ENCODE measurements around the gene RGS8.

RGS8 gene, protein sequence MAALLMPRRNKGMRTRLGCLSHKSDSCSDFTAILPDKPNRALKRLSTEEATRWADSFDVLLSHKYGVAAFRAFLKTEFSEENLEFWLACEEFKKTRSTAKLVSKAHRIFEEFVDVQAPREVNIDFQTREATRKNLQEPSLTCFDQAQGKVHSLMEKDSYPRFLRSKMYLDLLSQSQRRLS

DNA sequence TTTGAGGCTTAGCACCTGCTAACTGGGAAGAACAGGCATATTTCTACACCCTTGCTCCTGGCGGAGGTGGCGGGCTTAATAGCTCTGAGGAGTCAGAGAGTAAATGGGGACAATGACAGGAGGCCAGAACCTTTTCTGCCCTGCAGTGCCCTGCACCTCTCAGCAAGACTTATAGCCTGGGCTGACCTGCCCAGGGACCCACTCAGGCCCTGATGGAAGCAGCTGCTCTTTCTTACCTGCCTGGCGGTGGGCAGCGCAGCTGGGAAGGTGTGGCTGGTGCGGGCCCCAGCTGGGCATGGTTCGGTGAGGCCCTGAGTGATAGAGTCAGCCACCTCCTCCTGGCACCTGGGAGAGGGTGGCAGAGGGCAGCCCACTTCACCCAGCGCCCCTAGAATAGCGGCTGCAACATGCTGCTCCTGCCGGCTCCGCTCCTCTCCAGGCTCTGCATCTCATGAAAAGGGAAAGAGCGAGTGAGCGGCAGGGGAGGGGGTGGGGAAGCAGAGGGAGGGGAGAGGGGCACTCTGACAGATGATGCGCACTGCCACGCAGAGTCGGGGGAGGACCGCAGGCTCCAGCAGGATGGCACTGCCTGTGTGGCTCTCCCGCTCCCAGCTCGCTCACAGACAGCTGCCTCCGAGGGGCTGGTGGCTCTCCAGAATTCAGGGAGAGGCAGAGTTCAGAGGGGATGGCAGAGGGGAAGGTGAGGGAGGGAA lies at the start of gene RGS8:
Gene RGS8, minus strand, starts transcription at position 472 of the 713 bp plus-strand sequence. CDS start 14,938 bp downstream, outside the sequence.
- H3K4me3 ChIP-seq (ENCODE audit: low read depth, low read length): no peak within 1 kb of the TSS

DNA sequence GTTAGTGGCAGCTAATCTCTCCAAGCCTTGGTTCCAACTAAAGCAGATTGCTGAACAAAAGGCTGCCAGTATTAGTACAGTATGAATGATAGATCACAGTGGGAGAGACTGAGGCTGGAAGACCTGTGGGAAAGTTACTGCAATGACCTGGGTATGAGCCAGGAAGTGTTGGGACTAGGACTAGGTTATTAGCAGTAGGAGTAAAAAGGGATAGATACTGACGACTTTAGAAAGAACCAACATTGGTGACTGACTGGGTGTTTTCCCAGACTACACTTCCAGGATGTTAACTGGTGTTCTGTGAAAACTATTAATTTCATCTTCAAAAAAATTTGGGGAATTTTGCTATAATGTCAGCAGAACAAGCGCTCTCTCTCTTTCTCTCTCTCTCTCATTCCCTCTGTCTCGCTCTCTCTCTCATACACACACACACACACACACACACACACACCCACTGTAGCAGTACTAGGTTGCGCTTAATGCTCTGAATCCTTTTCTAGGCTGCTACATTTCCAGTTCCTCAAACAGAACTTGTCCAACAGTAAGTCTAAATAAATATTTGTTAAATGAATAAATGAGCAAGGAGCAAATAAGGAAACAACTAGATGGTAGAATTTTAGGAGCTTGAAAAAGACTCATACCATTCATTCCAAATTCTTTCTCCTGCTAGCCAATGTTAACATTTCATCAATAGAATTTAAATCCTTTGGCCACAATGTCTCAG lies 47.6 kb upstream of the RGS8 start:
- H3K4me3 ChIP-seq (ENCODE audit: low read depth, low read length): no peak overlapping the region

DNA sequence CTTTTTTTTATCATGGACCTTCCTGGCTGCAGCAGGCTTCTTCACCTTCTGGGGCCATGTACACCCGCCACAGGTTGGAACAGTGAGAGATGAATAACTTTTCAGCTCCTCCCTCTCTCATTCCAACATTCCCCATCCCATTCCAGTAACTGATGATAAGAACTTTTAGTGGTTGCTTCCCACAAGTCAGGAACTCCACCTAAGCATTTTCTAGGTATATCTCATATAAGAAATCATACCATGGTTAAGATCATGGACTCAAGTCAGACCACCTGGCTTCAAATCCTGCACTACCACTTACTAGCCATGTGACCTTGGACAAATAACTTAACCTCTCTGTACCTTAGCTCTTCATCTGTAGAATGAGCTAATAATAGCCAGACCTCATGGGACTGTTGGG lies 42.5 kb upstream of the RGS8 start:
- H3K4me3 ChIP-seq (ENCODE audit: low read depth, low read length): no peak overlapping the region

DNA sequence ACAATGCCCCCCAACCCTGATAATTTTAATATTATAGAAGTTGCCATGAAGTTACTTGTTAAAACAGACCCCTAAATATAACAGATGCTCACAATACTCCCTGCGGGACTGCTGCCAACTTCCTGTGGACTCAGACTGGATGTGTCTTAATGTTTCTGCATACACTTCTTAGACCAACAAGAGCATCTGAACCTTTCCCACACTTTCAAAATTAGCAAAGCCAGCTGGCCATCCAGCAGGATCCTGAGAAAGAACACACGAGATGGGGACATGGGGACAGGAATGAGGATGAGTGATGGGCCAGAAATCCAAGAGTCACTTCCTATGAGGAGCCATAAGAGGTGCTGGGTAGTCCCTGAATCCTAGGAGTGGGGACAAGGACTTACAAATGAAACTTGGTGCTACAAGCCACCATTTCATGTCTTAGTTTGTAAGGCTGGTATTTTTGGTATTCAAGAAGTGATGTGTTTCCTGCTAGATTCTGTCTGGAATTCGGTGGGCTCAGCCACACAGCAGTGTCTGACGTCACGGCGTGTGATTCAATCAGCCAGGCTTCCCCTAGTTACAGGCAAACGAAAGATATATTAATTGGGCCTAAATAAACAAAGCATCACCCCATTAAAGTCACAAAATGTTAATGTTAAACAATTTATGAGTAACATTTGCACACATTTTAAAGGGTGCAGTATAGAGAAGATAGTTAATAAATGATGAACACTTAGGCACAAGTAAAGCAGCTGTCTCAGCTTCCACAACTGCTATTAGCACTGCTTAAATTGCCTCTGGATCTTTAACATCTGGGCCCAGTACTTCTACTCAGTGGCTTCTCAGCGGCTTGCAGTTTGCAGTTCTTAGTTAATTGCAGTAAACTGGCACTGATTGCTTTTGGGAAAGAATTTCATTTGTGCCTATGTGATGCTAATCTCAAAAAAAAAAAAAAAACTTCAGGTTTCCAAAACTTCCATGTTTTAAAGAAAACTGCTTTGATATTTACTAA lies 41.2 kb upstream of the RGS8 start:
- no peak overlapping the region for H3K4me3 ChIP-seq (ENCODE audit: low read depth, low read length)

DNA sequence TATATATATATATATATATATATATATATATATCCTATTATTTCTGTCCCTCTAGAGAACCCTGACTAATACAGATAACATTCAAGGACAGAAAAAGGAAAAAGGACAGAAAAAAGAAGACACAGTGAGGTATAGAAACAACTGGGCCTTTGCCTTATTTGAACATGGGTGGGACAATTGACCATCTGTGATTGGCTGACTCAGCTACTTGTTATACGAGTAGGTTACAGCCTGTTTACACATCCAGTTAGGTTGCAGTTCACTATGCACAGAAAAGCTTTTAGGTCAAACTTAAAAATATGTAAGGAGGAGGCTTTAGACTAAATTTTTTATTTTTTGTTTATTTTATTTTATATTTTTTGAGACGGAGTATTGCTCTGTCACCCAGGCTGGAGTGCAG lies 39.8 kb upstream of the RGS8 start:
- no peak overlapping the region for H3K4me3 ChIP-seq (ENCODE audit: low read depth, low read length)

DNA sequence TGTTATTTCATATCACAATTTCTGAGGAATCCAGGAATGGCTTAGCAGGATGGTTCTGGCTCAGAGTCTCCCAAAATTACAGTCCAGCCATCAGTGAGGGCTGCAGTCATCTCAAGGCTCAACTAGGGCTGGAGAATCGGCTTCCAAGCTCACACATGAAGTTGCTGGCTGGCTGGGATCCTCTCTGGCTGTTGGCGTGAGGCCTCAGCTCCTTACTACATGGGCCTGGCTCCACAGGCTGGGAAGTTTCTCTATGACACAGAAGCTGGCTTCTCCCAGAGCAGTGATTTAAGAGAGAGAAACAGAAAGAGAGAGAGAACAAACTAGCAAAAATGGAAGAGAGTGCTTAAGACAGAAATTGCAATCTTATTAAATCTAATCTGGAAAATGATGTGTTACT lies 38.8 kb upstream of the RGS8 start:
- no peak overlapping the region for H3K4me3 ChIP-seq (ENCODE audit: low read depth, low read length)

DNA sequence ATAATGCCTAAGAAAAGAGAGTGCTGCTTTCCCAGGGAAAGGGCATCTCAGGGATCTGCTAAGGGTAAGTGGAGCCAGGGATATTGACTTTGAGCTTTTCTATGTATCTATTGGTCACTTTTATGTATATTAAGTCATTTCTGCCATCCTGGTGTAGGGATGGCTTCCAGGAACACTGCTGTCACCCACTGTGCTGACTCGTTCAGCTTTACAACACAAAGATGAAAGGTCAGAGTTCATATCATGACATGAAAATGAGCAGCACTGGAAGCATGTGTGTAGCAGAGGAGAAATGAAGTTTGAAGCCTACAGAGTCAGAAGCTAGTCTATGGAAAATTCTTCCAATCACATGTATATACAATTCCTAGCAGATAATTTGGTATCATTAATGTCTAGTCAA lies 37.1 kb upstream of the RGS8 start:
- H3K4me3 ChIP-seq (ENCODE audit: low read depth, low read length): no peak overlapping the region

DNA sequence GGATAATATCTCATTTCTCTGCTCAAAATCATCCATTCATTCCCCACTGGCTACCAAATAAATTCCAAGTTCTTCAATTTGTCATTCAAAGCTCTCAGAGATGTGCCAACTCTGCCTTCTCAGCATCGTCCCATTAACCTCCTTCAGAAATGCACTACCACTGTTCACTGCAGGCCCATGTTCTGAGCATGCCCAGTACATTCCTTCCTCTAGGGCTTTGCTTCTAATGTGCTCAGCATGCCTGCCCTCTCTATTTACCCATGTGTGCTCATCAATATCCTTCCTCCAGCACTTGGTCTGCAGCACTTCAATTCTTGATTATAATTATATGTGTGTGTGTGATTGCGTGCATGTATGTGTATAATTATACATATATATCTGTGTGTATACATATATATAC lies 36.1 kb upstream of the RGS8 start:
- H3K4me3 ChIP-seq (ENCODE audit: low read depth, low read length): no peak overlapping the region

DNA sequence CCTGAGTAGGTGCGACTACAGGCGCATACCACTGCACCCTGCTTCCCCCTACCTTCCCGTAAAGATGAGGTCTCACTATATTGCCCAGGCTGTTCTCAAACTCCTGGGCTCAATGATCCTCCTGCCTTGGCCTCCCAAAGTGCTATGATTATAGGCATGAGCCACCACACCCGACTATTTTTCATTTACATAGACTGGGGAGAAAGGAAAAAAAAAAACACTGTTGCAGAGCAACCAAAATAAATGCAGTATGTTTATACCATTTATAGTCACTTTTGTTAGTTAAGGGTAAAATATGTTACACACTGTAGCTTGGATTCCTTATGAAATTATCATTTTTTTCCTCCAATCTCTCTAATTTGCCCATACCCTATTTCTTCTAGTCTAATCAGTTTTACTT lies 35.2 kb upstream of the RGS8 start:
- H3K4me3 ChIP-seq (ENCODE audit: low read depth, low read length): no peak overlapping the region

DNA sequence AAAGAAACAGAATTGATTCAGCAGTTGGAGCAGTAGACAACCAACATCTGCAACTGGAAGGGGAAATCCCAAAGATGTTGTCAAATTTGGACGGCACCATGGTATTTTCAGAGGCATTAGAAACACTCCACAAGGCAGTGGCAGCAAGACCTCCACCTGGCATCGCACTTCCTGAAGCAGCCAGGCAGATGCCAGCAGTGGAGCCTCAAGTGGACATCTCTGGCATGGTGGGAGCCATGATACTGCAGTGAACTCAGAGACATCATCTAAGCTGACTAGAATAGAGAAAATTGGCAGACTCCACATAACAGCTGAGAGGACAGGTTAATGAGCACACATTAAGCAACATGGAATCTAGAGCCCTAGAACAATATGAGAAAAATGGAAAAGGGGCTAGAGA lies 33.9 kb upstream of the RGS8 start:
- H3K4me3 ChIP-seq (ENCODE audit: low read depth, low read length): no peak overlapping the region

DNA sequence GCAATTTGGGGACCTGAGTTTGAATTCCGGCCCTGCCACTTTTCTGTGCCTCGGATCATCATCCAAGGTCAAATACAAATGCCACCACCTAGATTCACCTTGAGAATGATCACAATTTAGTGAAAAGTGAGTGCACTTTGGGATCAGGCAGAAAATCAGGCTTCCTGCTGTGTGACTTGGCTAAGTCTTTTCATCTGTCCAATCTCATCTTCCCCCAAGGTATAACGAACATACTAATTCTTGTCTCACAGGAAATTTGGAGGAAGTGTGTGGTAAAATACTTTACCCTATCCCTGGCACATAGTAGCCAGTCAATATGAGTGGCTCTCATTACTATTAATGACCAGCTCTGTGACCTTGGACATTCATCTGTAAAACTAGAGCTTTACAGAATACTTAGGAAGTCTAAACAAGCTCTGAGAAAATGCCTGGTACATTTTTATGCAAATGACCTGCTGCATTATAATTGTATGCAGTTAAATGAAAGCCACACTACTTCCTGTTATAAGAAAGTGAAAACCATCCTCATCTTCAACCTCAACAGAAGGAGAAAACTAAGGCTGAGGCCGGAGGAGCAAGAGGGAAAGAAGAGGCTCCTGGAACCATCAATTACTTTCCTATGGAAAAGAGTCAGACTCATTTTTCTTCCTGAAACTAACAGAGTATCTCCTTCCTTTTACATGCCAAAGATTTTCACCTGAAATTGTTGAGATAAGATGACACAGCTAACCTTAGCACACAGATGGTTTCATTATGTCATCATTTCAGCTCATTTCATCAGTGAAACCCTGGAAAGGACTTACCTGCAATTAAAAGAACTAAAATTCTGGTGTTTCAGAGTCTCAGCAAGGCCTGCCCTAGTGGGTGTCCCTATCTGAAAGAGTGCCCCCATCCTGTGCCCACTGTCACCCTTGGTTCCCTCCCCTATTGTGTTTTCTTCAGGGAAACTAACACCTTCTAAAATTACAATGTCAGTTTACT lies 32.6 kb upstream of the RGS8 start:
- H3K4me3 ChIP-seq (ENCODE audit: low read depth, low read length): no peak overlapping the region

DNA sequence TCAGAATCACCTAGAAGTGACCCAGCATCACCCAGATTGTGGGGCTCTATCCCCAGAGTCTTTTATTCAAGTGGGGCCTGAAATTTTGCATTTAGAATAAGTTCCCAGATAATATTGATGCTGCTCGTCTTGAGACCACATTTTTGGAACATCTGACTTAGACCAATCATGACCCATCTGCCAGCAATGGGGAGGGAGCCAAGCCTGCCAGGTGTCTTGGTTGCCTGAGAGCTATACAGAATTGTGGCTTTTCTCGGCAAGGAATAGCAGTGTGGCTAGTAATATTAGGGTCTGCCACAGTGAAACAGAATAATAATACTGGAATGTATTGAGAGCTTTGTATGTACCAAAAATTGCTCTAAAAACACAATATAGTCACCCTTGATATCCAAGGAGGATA lies 31.1 kb upstream of the RGS8 start:
- H3K4me3 ChIP-seq (ENCODE audit: low read depth, low read length): no peak overlapping the region

DNA sequence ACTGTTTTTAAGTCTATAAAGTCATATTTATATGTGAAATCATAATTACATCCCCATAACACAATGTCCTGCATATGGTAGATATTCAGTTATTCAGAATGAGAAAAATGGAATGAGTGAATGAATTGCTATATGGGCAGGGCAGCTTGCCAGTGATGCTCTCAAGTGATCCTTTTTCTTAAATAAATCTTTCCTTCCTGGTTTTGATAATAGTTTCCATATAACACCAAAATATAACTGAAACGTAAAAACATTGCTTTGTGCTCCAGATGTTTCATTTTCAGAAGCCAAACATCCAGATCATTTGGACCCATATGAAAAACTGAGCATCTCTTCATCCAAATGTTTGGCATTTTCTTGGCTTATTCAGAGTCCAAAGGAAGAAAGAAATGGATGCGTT lies 30.2 kb upstream of the RGS8 start:
- H3K4me3 ChIP-seq (ENCODE audit: low read depth, low read length): no peak overlapping the region

DNA sequence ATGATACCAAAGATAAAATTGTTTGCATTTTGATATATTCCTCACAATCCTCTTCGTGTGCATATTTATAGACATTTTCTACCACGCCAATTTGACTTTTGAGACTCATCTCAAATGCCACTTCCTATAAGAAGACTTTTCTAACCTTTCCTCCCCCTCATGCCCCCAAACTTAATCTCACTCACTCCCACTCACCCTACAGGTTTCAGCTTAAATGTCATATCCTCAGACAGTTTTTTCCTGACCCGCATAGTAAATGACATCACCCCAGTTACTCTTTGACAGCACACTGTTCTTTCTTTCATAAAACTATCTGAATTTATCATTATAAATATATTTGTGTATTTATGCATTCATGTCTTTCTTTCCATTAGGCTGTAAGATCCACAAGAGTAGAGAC lies 29.6 kb upstream of the RGS8 start:
- no peak overlapping the region for H3K4me3 ChIP-seq (ENCODE audit: low read depth, low read length)

DNA sequence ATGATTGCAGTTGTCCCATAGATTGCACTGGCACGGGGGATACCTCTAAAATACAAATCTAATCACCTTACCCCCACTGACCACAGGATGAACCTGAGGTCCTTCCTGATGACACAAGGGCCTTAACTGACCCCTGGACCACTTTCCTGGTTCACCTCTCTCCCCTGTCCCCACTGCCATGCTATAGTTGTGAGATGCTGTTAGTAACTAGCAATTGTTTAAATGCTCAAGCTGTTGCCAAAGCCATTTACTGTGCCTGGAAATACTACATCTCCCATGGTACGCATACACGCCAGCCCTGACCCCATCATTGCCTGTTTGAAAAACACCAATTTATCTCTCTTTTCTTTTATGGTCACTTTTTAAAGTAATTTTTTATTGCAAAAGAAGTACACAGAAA lies 29.1 kb upstream of the RGS8 start:
- H3K4me3 ChIP-seq (ENCODE audit: low read depth, low read length): no peak overlapping the region

DNA sequence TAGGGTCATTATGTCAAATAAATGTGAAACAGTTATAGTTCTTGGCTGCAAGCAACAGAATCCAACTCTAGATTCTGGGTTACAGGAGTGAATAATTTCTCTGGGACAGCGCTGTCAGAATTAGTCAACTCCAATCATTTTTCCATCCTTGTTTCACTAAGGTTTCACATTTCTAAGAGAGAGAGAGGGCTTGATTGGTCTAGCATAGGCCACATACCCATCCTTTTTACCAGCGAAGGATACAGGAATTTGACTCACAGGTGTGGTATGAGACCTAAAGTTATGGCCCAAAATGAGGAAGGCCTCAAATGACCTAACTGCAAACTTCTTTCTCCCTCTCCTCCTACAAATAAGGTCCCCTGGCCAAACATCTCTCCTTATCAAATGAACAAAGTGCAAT lies 25.5 kb upstream of the RGS8 start:
- no peak overlapping the region for H3K4me3 ChIP-seq (ENCODE audit: low read depth, low read length)

DNA sequence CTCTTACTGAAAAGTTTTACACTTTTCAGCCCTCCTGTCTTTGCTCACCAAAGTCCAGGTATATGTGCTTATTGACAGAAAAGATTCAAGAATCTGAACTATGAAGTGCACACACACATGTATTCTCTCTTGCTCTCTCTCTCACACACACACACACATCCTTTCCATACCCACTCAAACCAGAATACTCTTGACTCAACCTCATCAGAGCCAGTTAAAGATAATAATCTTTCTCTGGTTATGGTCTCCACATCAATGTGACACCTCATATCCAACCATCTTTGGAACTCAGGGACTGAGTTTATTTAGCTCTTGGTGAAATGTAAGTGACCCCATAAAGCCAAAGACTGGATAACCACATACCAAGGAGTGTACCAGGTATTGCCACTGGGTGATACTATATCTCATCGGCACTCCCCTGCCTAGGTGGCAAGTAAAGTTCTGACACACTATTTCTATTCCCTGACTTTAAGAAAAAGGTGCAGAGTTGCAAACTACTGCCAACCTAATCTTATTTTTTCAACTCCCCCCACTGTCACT lies 24.9 kb upstream of the RGS8 start:
- H3K4me3 ChIP-seq (ENCODE audit: low read depth, low read length): no peak overlapping the region

DNA sequence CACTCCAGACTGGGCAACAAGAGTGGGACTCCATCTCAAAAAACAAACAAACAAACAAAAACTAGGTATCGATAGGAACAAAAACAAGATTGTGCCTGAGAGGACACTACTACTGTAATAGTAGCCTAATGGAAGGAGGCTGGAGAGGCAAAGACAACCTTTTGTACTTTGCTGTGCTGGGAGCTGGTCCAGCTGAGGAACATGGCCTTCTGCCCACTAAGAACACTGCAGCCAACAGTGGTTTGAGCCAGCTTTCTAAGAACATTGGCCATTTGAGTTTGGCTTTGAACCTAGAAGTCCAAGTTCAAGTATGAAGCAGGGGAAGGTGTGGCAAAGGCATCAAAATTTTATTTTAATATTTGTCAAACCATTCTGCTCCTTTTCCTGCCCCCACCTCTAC lies 22.7 kb upstream of the RGS8 start:
- H3K4me3 ChIP-seq (ENCODE audit: low read depth, low read length): no peak overlapping the region

DNA sequence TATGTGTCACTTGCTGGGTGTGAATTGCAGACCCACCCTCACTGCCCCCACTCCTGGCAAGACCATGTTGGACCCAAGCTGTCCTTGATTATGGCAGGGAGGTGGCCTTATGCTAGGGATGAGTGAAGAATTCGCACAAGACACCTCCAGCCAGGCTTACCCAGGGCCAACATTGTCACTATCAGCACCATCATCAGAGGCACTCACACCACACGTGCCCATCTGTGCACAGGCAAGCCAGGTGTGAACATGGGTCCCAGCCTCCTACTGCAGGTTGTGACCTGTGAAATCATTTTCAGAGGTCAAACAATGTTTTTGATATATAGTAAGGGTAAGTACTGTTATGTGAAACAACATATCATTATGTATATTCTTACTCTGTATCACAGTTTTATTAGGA lies 20.3 kb upstream of the RGS8 start:
- H3K4me3 ChIP-seq (ENCODE audit: low read depth, low read length): no peak overlapping the region

DNA sequence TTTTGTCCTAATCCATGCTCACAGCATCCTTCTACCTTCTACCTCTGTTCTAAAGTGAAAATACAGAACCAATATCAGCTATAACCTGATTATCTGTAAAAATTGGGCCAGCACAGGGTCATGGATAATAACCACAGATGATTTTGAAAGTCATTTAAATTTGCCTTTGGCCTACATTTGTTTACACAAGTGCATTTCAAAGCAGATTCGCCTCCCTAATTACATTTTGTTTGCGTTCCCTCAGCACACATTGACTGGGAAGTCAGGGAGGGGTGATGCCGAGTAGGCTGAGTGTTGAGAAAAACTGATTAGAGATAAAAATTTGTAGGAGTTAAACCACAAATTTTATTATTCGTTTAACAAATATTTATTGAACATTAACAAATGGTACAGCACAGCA lies 19.2 kb upstream of the RGS8 start:
- no peak overlapping the region for H3K4me3 ChIP-seq (ENCODE audit: low read depth, low read length)
